Keratinocyte (primary cell): ENCODE measurements around the gene ARMH3. TPM values are rescaled to one million over a fixed set of nuclear protein-coding genes. Genes with fewer than 3 reads are reported as not detected.

Source experiments
- DNase-seq: peaks from one replicate; pipeline ENCODE4 v3.0.0-alpha.2; 2011; ENCODE audit warnings: low read depth, missing footprints, low spot score
- FAIRE-seq: peaks from 2 replicates; lab custom pipeline; 2011; peaks lifted over from hg19 to GRCh38; lab: Jason Lieb, UNC
- H2AFZ ChIP-seq: 2 replicates; pipeline ENCODE4 v1.6.0; 2012; ENCODE audit warnings: low read length, control low read depth, inconsistent platforms; ENCODE audit not compliant: control insufficient read depth
- H3K27ac ChIP-seq: 2 replicates; pipeline ENCODE4 v1.5.1; 2011; ENCODE audit warnings: low read length; ENCODE audit not compliant: control insufficient read depth, insufficient read depth
- H3K27me3 ChIP-seq: 3 replicates; pipeline ENCODE4 v1.6.0; 2011; ENCODE audit warnings: low read length; ENCODE audit not compliant: control insufficient read depth, insufficient read depth; ENCODE audit errors: extremely low read depth
- H3K36me3 ChIP-seq, 2 experiments: 2 replicates in 1 of 2; 3 replicates in 1 of 2; pipeline ENCODE4 v1.5.1; 2011; ENCODE audit warnings: low read length in 2 of 2, mild to moderate bottlenecking in 1 of 2; ENCODE audit not compliant: control insufficient read depth in 2 of 2, insufficient read depth in 2 of 2; ENCODE audit errors: extremely low read depth in 1 of 2
- H3K4me1 ChIP-seq: 3 replicates; pipeline ENCODE4 v1.5.1; 2011; ENCODE audit warnings: low read length; ENCODE audit not compliant: control insufficient read depth, insufficient read depth; ENCODE audit errors: extremely low read depth
- H3K4me2 ChIP-seq: 3 replicates; pipeline ENCODE4 v1.6.0; 2011; ENCODE audit warnings: low read depth, low read length; ENCODE audit not compliant: control insufficient read depth, insufficient read depth; ENCODE audit errors: extremely low read depth
- H3K4me3 ChIP-seq, 3 experiments: fragments of 200-600 bp in 1 of 3; sonication (generic) in 1 of 3; 2 replicates in 2 of 3; 3 replicates in 1 of 3; pipeline ENCODE4 v1.5.1; 2011 to 2016; ENCODE audit warnings: low read length in 3 of 3, mild to moderate bottlenecking in 3 of 3, control low read depth in 2 of 3, inconsistent platforms in 1 of 3, low read depth in 1 of 3, mixed read lengths in 1 of 3, mixed run types in 1 of 3, moderate library complexity in 1 of 3; ENCODE audit not compliant: control insufficient read depth in 2 of 3, insufficient read depth in 2 of 3; ENCODE audit errors: extremely low read depth in 1 of 3
- H3K79me2 ChIP-seq: 2 replicates; pipeline ENCODE4 v1.6.0; 2012; ENCODE audit warnings: low read length; ENCODE audit not compliant: control insufficient read depth, insufficient read depth
- H3K9ac ChIP-seq: 3 replicates; pipeline ENCODE4 v1.6.0; 2011; ENCODE audit warnings: low read length; ENCODE audit not compliant: control insufficient read depth, insufficient read depth; ENCODE audit errors: extremely low read depth
- H3K9me1 ChIP-seq: 3 replicates; pipeline ENCODE4 v1.6.0; 2011; ENCODE audit warnings: low read length; ENCODE audit not compliant: control insufficient read depth, insufficient read depth; ENCODE audit errors: extremely low read depth
- H3K9me3 ChIP-seq: 2 replicates; pipeline ENCODE4 v1.5.1; 2012; ENCODE audit warnings: low read depth, low read length; ENCODE audit not compliant: control insufficient read depth
- H4K20me1 ChIP-seq: 3 replicates; pipeline ENCODE4 v1.6.0; 2011; ENCODE audit warnings: low read length; ENCODE audit not compliant: control insufficient read depth, insufficient read depth; ENCODE audit errors: extremely low read depth
- EZH2 ChIP-seq: IDR thresholded peaks from one replicate; pipeline ENCODE4 v1.6.1; 2012; ENCODE audit warnings: inconsistent platforms, mild to moderate bottlenecking, low read length, moderate library complexity
- dilution Hi-C: fragments of 300-500 bp; cut with MboI; formaldehyde crosslinking; loops from one replicate; pipeline ENCODE4 v1.7.0; 2020; ENCODE audit warnings: low sequenced_read_pairs; ENCODE audit not compliant: extremely low pct_ligation_motif_present
- polyA plus RNA-seq, 5 experiments: library from polyadenylated mRNA; depleted of rRNA in 3 of 5; stranded (reverse) in 3 of 5; stranded (forward) in 1 of 5; unstranded in 1 of 5; fragments of >200 nt; gene quantifications; 1 replicate in 1 of 5; 2 replicates in 3 of 5; 3 replicates in 1 of 5; pipeline versions ENCODE4 v1.2.1 to v1.2.3, GENCODE V29; 2011 to 2012; ENCODE audit warnings: missing spikeins in 2 of 5, low read depth in 1 of 5, low replicate concordance in 1 of 5
- TF ChIP-seq, protein P1 (sequence below), 3 experiments: IDR thresholded peaks in 1 of 3; conservative IDR thresholded peaks in 1 of 3; optimal IDR thresholded peaks in 1 of 3; 2 replicates in 2 of 3; 3 replicates in 1 of 3; pipeline versions ENCODE3 to v1.5.1; 2011; ENCODE audit warnings: low read length in 3 of 3, mild to moderate bottlenecking in 3 of 3, moderate library complexity in 2 of 3, control low read depth in 1 of 3, inconsistent platforms in 1 of 3; ENCODE audit not compliant: insufficient read depth in 2 of 3; ENCODE audit errors: extremely low read depth in 1 of 3

The ARMH3 gene
- polyA plus RNA-seq, 1 donor (not counting 4 experiments of a cell fraction or from before 2014, with no cell fraction given): 25.3 TPM

DNA sequence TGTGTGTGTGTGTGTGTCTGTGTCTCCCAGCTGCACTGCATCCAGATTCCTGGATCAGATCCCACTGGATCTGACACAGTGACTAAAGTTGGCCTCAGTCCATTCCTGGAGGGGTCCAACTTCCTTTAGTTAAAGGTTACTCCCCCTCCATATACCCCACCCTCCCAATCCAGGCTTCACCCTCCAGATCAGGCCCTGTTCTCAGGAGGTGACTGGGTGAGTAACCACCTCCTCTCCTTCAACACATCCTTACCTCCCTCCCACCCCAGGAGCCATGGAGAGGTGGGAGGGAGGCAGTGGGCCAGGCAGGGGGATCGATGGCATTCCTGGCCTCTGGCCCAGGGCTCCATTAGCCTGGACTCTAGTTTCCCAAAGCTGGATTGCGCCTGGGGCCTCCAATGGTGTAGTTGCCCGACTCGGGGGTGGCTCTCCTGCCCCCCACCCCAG, 223.6 kb downstream of the ARMH3 start:
- Histone ChIP-seq H3K9ac (no peak overlapping the region), H2AFZ (no peak overlapping the region), H3K36me3 (peaks cover 0 to 6% of the 10 kb centered on the region in 2 experiments), H3K4me2 (no peak overlapping the region), H3K9me1 (peaks cover 2% of the 10 kb centered on the region), H3K27ac (no peak overlapping the region), H3K9me3 (no peaks in the 10 kb centered on the region), H3K4me1 (peaks cover 20% of the 10 kb centered on the region), H3K4me3 (no peak overlapping the region), H3K79me2 (no peaks in the 10 kb centered on the region), H4K20me1 (no peaks in the 10 kb centered on the region), H3K27me3 (no peaks in the 10 kb centered on the region)
- no peak for DNase-seq
- TF ChIP-seq, protein P1, sequence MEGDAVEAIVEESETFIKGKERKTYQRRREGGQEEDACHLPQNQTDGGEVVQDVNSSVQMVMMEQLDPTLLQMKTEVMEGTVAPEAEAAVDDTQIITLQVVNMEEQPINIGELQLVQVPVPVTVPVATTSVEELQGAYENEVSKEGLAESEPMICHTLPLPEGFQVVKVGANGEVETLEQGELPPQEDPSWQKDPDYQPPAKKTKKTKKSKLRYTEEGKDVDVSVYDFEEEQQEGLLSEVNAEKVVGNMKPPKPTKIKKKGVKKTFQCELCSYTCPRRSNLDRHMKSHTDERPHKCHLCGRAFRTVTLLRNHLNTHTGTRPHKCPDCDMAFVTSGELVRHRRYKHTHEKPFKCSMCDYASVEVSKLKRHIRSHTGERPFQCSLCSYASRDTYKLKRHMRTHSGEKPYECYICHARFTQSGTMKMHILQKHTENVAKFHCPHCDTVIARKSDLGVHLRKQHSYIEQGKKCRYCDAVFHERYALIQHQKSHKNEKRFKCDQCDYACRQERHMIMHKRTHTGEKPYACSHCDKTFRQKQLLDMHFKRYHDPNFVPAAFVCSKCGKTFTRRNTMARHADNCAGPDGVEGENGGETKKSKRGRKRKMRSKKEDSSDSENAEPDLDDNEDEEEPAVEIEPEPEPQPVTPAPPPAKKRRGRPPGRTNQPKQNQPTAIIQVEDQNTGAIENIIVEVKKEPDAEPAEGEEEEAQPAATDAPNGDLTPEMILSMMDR (optimal IDR thresholded peaks at IDR 0.05 in 1 of 3, IDR thresholded peaks at IDR 0.05 in 1 of 3, conservative IDR thresholded peaks at IDR 0.05 in 1 of 3; ENCODE audit: extremely low read depth in 1 of 3, insufficient read depth in 2 of 3, low read length in 3 of 3): no peak
- TF ChIP-seq EZH2: no peak
- FAIRE-seq: no peak
- dilution Hi-C loops: no loop called here

DNA sequence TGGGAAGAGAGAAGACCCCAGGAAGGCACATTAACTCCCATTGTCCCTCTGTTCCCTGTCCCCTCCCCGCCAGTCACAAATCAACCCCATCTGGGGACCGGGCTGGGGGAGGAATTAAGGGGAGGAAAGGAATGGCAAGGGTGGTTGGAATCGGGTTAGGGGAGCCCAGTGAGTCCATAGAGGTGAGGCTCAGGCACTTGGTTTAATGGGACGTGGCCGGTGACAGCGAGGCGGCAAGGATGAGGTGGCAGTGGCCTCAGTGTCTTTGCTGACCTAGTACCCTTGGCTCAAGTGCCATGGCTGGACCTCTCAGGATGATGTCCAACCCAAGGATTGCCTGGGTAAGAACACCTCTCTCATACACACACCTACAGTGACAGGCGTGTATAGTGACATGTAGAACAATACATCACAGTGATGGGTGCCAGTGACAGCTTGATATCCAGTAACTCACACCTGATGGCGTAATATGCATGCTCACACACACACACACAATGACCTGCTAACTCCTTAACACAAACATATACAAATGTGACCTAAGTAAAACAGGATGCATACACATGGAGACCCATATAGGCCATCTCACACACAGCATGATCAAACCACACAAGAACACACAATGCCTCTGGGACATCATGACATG, 224.7 kb downstream of the ARMH3 start:
- Histone ChIP-seq H3K27ac (peak overlapping the region; percentile 44), H3K4me3 (peak overlapping the region in 2 of 3 experiments; percentile 41 to 71), H3K27me3 (no peaks in the 10 kb centered on the region), H3K9ac (peak overlapping the region; percentile 42), H3K9me3 (no peaks in the 10 kb centered on the region), H2AFZ (peak overlapping the region; percentile 62), H3K79me2 (no peaks in the 10 kb centered on the region), H3K36me3 (peaks cover 0 to 8% of the 10 kb centered on the region in 2 experiments), H4K20me1 (no peaks in the 10 kb centered on the region), H3K4me1 (peaks cover 20% of the 10 kb centered on the region), H3K4me2 (peak overlapping the region; percentile 89), H3K9me1 (peaks cover 2% of the 10 kb centered on the region)
- no peak for FAIRE-seq
- dilution Hi-C loops: no loop called here
- DNase-seq: no peak
- no peak for TF ChIP-seq EZH2
- TF ChIP-seq, protein P1 (optimal IDR thresholded peaks at IDR 0.05 in 1 of 3, IDR thresholded peaks at IDR 0.05 in 1 of 3, conservative IDR thresholded peaks at IDR 0.05 in 1 of 3; ENCODE audit: extremely low read depth in 1 of 3, insufficient read depth in 2 of 3, low read length in 3 of 3): no peak
